ENCODE results near the gene BEST2.
"Not testable (repeated sequence)": the region's sequence is repeated elsewhere in the genome, so short reads cannot be mapped to it uniquely, and the experiment has no call there.

Gene BEST2

GRCh38 chr19:12787458-12787857 is 35.9 kb downstream of the BEST2 start:
- DNase-seq (ENCODE audit: low spot score): no peak

GRCh38 chr19:12788042-12788681 is 36.6 kb downstream of the BEST2 start:
- no peak for DNase-seq (ENCODE audit: low spot score)

DNA sequence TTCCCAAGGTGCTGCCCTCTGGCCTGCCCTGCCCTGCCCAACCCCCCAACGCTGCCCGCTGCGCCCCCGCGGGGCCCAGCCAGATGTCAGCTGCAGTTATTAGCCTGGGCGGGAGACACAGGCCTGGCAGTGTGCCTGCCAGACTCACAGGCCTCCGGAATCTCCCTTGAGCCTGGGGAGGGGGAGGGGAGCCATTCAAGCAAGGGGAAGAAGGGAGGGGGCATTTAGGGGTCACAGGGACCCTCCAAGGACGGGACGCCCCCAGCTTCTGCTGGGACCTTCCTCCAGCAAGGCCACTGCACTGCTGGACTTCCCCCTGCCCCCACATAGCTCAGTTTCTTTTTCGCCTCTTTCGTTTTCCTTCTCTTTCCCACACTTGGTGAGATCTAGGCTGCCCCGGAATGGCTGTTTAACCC is 37.1 kb downstream of the BEST2 start:
- DNase-seq (ENCODE audit: low spot score): peak; percentile 60

- DNase-seq (ENCODE audit: low spot score): peak; percentile 37
Measured at GRCh38 chr19:12789098-12789903, 37.7 kb downstream of the BEST2 start.

- peak; percentile 97 for DNase-seq (ENCODE audit: low spot score)
Measured at GRCh38 chr19:12789904-12790619, 38.5 kb downstream of the BEST2 start.

DNA sequence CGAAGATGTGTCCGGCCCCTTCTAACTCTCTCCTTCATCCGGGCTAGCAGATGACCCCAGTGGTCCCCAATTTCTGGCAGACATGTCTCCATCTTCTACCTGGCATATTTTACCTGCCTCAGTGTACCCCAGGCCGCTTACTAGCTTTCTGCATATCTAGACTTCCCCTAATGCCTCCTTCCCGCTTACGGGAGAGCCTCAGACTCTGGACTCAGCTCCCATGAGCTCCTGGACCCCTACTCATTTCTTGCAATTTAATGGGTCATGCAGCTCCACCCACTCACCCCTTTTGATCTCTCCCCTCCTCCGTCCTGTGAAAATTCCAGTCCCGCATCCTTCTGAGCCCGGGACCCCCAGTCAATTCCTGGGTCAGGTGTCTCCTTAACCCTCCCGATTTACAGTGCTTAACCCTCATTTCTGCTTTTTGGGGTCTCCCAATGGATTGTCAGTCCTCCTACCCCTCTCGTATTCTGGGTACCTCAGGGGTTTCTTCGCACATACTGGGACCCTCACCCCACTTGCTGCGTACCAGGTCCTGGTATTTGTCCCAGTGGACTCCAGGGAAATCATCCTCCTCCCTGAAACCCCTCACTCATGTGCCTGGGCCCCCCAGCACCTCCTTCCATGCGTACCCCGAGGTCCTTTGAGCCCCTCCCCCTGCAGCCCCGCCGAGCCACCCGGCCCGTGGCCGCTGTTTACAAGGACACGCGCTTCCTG is 39.2 kb downstream of the BEST2 start:
- DNase-seq (ENCODE audit: low spot score): no peak

GRCh38 chr19:12791345-12792050 is 39.9 kb downstream of the BEST2 start, which contains the start of gene JUNB:
Gene JUNB, plus strand, starts transcription at chr19:12791486. Its CDS starts 286 bp downstream, at chr19:12791772.
- peak; percentile 97 for DNase-seq (ENCODE audit: low spot score)

- peak; percentile 73 for DNase-seq (ENCODE audit: low spot score)
Measured at GRCh38 chr19:12792051-12792852, 40.7 kb downstream of the BEST2 start.

GRCh38 chr19:12792853-12793289 is 41.3 kb downstream of the BEST2 start:
- no peak for DNase-seq (ENCODE audit: low spot score)

- peak; percentile 95 for DNase-seq (ENCODE audit: low spot score)
Measured at GRCh38 chr19:12793290-12794195, 42.0 kb downstream of the BEST2 start.

- no peak for DNase-seq (ENCODE audit: low spot score)
Measured at GRCh38 chr19:12794196-12794941, 42.8 kb downstream of the BEST2 start.

DNA sequence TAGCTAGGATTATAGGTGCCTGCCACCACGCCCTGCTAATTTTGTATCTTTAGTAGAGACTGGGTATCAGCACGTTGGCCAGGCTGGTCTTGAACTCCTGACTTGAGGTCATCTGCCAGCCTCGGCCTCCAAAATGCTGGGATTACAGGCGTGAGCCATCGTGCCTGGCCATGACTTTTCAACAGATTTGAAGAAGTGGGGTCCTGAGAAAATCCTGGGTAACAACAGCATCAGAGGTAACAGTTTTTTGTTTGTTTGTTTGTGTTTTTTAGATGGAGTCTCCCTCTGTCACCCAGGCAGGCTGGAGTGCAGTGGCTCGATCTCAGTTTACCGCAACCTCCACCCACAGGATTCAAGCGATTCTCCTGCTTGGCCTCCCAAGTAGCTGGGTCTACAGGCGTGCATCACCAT is 43.4 kb downstream of the BEST2 start:
- DNase-seq (ENCODE audit: low spot score): no peak

GRCh38 chr19:12796146-12797071 is 44.8 kb downstream of the BEST2 start:
- DNase-seq (ENCODE audit: low spot score): peak; percentile 82

DNA sequence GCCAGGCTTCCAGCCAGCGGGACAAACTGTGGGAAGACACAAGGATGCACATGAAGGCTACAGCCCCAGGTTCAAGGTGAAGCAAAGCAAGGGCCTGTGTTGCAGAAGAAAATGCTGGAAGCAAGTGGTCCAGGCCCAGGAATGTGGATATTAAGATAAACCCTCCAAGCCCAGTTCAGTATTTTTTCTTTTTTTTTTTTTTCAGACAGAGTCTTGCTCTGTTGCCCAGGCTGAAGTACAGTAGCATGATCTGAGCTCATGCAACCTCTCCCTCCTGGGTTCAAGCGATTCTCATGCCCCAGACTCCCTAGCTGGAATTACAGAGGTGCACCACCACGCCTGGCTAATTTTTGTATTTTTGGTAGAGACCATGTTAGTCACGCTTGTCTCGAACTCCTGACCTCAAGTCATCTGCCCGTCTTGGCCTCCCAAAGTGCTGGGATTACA is 45.6 kb downstream of the BEST2 start:
- DNase-seq (ENCODE audit: low spot score): no peak

DNA sequence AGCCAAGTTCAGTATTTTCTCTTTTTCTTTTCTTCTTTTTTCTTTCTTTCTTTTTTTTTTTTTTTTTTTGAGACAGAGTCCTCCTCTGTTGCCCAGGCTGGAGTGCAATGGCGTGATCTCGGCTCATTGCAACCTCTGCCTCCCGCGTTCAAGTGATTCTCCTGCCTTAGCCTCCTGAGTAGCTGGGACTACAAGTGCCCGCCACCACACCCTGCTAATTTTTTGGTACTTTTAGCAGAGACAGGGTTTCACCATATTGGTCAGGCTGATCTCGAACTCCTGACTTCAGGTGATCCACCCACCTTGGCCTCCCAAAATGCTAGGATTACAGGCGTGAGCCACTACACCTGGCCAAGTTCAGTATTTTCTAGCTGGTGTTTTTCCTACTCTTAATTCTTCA is 46.0 kb downstream of the BEST2 start:
- not testable (repeated sequence) for DNase-seq (ENCODE audit: low spot score)

DNA sequence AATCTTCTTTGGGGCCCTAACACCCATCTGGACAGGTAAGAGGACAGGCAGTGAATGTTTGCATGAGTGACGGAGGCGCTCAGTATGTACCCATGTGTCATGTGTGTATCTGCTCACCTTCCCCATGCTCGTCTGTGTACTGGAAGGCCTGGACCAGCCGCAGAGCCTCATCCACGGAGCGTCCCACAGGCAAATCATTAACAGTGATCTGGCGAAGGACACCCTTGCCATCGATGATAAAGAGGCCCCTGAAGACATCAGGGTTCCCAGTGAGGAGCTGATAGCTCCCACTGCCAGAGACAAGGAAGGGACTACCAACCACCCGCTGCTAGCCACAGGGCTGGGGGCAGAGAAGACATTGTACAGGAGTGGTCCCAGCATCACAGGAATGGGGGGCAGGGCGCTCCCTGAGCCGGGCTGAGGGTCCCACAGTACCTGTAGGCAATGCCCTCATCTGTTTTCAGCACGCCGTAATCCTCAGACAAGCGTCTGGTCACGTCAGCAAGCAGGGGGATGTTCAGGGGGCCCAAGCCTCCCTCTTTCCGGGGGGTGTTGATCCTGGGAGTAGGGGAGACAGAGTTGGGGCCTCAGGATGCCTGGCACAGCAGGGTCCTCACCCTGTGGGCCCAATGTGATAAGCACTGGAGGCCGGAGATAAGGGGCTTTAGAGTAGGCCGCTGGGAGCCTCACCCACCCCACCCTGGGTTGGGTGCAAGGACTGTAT is 48.3 kb downstream of the BEST2 start:
- DNase-seq (ENCODE audit: low spot score): no peak

- DNase-seq (ENCODE audit: low spot score): no peak
Measured at GRCh38 chr19:12800466-12800770, 48.8 kb downstream of the BEST2 start.

Data from CD4-positive, alpha-beta T cell treated with Interleukin-2 at 100 ng/mL for 4 hours (primary cell).